Measurements from ENCODE around the gene NFATC2IP.

DNA sequence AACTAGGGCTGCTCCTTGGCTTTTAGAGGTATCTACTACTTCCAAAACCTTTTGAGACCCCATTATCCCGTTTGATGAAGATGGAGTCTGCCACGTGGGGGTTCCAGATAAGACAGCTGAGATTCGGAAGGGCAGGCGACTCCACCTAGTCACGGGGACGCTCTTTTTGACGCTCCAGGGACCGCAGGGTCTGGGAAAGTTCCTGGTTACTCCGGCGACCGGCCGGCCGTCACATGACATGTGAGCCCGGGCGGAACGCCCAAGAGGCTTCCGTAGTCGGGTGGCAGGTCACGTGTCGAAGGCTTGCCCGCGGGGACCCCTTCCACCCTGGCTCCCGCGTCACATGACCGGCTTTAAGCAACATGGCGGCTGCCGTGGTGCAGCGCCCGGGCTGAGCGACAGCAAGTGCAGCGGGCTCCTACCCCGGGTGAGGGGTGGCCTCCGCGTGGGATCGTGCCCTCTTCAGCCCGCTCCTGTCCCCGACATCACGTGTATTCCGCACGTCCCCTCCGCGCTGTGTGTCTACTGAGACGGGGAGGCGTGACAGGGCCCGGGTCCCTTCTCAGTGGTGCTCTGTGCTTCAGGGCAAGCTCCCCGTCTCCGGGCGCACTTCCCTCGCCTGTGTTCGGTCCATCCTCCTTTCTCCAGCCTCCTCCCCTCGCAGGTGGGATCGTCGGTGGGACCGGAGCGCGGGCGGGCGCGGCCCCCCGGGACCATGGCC, 23.9 kb downstream of the NFATC2IP start, which contains the start of gene SPNS1:
- TF ChIP-seq RAD21 (conservative IDR thresholded peaks at IDR 0.05 in 1 of 2, IDR thresholded peaks at IDR 0.05 in 1 of 2) (no peak), POLR2A (IDR thresholded peaks at IDR 0.05; ENCODE audit: low read length) (peak; percentile 69), CEBPB (IDR thresholded peaks at IDR 0.05) (peak in 1 of 2 experiments; percentile 15; a peak in 1 of 4 replicates), ZFP36 (IDR thresholded peaks at IDR 0.05; ENCODE audit: borderline replicate concordance, partially characterized antibody) (no peak), USF2 (IDR thresholded peaks at IDR 0.05) (peak; percentile 100), CTCF (IDR thresholded peaks at IDR 0.05) (no peak), RCOR1 (IDR thresholded peaks at IDR 0.05; ENCODE audit: low read depth, low read length) (no peak), TP53 (CRISPR knock-in tag; IDR thresholded peaks at IDR 0.05) (no peak), REST (IDR thresholded peaks at IDR 0.05) (0 out of 2 replicates have a peak, but pooled peaks have one; percentile 42), EP300 (IDR thresholded peaks at IDR 0.05) (no peak; a peak in 1 of 5 replicates), PHF8 (IDR thresholded peaks at IDR 0.05; ENCODE audit: borderline replicate concordance, low read depth) (peak; percentile 76), ESRRA (IDR thresholded peaks at IDR 0.05; ENCODE audit: borderline replicate concordance, low read length) (no peak)
- TF ChIP-seq, protein P1, sequence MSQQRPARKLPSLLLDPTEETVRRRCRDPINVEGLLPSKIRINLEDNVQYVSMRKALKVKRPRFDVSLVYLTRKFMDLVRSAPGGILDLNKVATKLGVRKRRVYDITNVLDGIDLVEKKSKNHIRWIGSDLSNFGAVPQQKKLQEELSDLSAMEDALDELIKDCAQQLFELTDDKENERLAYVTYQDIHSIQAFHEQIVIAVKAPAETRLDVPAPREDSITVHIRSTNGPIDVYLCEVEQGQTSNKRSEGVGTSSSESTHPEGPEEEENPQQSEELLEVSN (IDR thresholded peaks at IDR 0.05; ENCODE audit: borderline replicate concordance, low read depth), result peak; percentile 50; the same call in 1 of the 2 replicates

All from A549 (cell line).